IMR-90 (cell line): Measurements from ENCODE around the gene RNF213. TPM values are rescaled to one million over a fixed set of nuclear protein-coding genes. Genes with fewer than 3 reads are reported as not detected.
"Not testable (repeated sequence)": the region's sequence is repeated elsewhere in the genome, so short reads cannot be mapped to it uniquely, and the experiment has no call there.

ENCODE experiments used
- ATAC-seq: fragments of 200-7000 bp; cut with Tn5 transposase; 2 replicates; pipeline ENCODE4 v1.9.1; 2020; ENCODE audit warnings: low read depth, mild to moderate bottlenecking, moderate library complexity
- BruUV-seq: library from RNA; stranded (reverse); fragments of 400-500 nt; replicated peaks from 2 replicates; lab custom pipeline; 2021; lab: Mats Ljungman, UMichigan
- CTCF ChIA-PET: fragments of 300-600 bp; formaldehyde crosslinking; extraction: SDS; loops from one replicate; lab custom pipeline; 2021; ENCODE audit warnings: antibody characterized with exemption; lab: Yijun Ruan, JAX
- POLR2A ChIA-PET: fragments of 300-600 bp; sonication (Branson Sonifier 250); formaldehyde crosslinking; loops from one replicate; lab custom pipeline; 2022; ENCODE audit warnings: antibody characterized with exemption; ENCODE audit not compliant: unreplicated experiment; lab: Charles Lee
- DNase-seq: peaks from one replicate; pipeline ENCODE4 v3.0.0; 2013
- H2AFZ ChIP-seq: replicated peaks from 2 replicates; pipeline ENCODE3; 2013; ENCODE audit warnings: low read length, mild to moderate bottlenecking; ENCODE audit not compliant: poor library complexity
- H2AK5ac ChIP-seq: 2 replicates; pipeline ENCODE4 v1.6.1; 2013; ENCODE audit warnings: low read depth, low read length, inconsistent platforms
- H2AK9ac ChIP-seq: replicated peaks from 2 replicates; pipeline ENCODE3; 2013; ENCODE audit warnings: mild to moderate bottlenecking, low read depth, low read length, moderate library complexity; ENCODE audit not compliant: poor library complexity
- H2BK120ac ChIP-seq: 2 replicates; pipeline ENCODE4 v1.6.1; 2013; ENCODE audit warnings: low read depth, low read length, inconsistent platforms
- H2BK15ac ChIP-seq: 3 replicates; pipeline ENCODE4 v1.6.1; 2013; ENCODE audit warnings: low read depth, low read length, inconsistent platforms
- H2BK20ac ChIP-seq: 2 replicates; pipeline ENCODE4 v1.6.1; 2013; ENCODE audit warnings: low read depth, mild to moderate bottlenecking, inconsistent platforms, low read length, moderate library complexity
- H2BK5ac ChIP-seq: 2 replicates; pipeline ENCODE4 v1.6.1; 2013; ENCODE audit warnings: mild to moderate bottlenecking, low read depth, low read length, inconsistent platforms; ENCODE audit not compliant: poor library complexity, severe bottlenecking
- H3K14ac ChIP-seq: replicated peaks from 2 replicates; pipeline ENCODE4 v1.6.1; 2013; ENCODE audit warnings: low read depth, low read length, inconsistent platforms
- H3K18ac ChIP-seq: 2 replicates; pipeline ENCODE4 v1.6.1; 2013; ENCODE audit warnings: low read depth, low read length, control low read depth
- H3K23ac ChIP-seq: 2 replicates; pipeline ENCODE4 v1.6.1; 2013; ENCODE audit warnings: low read depth, low read length, inconsistent platforms
- H3K27ac ChIP-seq: 2 replicates; pipeline ENCODE4 v1.5.1; 2013; ENCODE audit warnings: mild to moderate bottlenecking, control low read depth, low read length; ENCODE audit not compliant: insufficient read depth
- H3K27me3 ChIP-seq: 2 replicates; pipeline ENCODE4 v1.6.1; 2013; ENCODE audit warnings: low read length; ENCODE audit not compliant: control insufficient read depth, insufficient read depth
- H3K36me3 ChIP-seq: 2 replicates; pipeline ENCODE4 v1.6.1; 2013; ENCODE audit warnings: low read length, mixed read lengths; ENCODE audit not compliant: control insufficient read depth, insufficient read depth
- H3K4ac ChIP-seq: 2 replicates; pipeline ENCODE4 v1.6.1; 2013; ENCODE audit warnings: low read depth, low read length, inconsistent platforms
- H3K4me1 ChIP-seq: 2 replicates; pipeline ENCODE4 v1.6.1; 2013; ENCODE audit warnings: low read length, mixed read lengths; ENCODE audit not compliant: control insufficient read depth, insufficient read depth
- H3K4me2 ChIP-seq: 2 replicates; pipeline ENCODE4 v1.6.1; 2013; ENCODE audit warnings: low read depth, mild to moderate bottlenecking, control low read depth, low read length, moderate library complexity
- H3K4me3 ChIP-seq: 2 replicates; pipeline ENCODE4 v1.5.1; 2013; ENCODE audit warnings: low read depth, mild to moderate bottlenecking, control low read depth, low read length, moderate library complexity; ENCODE audit not compliant: insufficient read depth
- H3K56ac ChIP-seq: 2 replicates; pipeline ENCODE4 v1.6.1; 2013; ENCODE audit warnings: low read length, inconsistent platforms; ENCODE audit not compliant: insufficient read depth; ENCODE audit errors: extremely low read depth
- H3K79me1 ChIP-seq, 2 experiments: 2 replicates each; pipeline ENCODE4 v1.6.1; 2013; ENCODE audit warnings: low read length in 2 of 2, inconsistent platforms in 1 of 2, low read depth in 1 of 2
- H3K9ac ChIP-seq: 2 replicates; pipeline ENCODE4 v1.6.1; 2013; ENCODE audit warnings: low read depth, low read length, control low read depth
- H3K9me1 ChIP-seq: 2 replicates; pipeline ENCODE4 v1.6.1; 2013; ENCODE audit warnings: low read length, inconsistent platforms; ENCODE audit not compliant: insufficient read depth
- H3K9me3 ChIP-seq: 2 replicates; pipeline ENCODE4 v1.6.1; 2013; ENCODE audit warnings: low read length; ENCODE audit not compliant: control insufficient read depth, insufficient read depth
- H4K20me1 ChIP-seq: 2 replicates; pipeline ENCODE4 v1.6.1; 2013; ENCODE audit warnings: low read length, inconsistent platforms; ENCODE audit not compliant: insufficient read depth
- H4K5ac ChIP-seq: 2 replicates; pipeline ENCODE4 v1.6.1; 2013; ENCODE audit warnings: mild to moderate bottlenecking, low read depth, low read length, control low read depth
- H4K8ac ChIP-seq, 2 experiments: 2 replicates each; pipeline ENCODE4 v1.6.1; 2013; ENCODE audit warnings: low read depth in 2 of 2, low read length in 2 of 2, control low read depth in 1 of 2, inconsistent platforms in 1 of 2
- H4K91ac ChIP-seq: 2 replicates; pipeline ENCODE4 v1.6.1; 2013; ENCODE audit warnings: low read depth, low read length, inconsistent platforms; ENCODE audit not compliant: insufficient read depth
- CEBPB ChIP-seq: IDR thresholded peaks from 2 replicates; pipeline ENCODE4 v1.6.1; 2012; ENCODE audit warnings: low read depth, low read length, improper control_type of control experiment
- WGBS, 2 experiments: methylation state at CpG; one replicate each; pipeline versions ENCODE4 v1.1.5 to v1.1.7; 2013; ENCODE audit warnings: missing lambda C conversion rate in 2 of 2; ENCODE audit not compliant: insufficient read length in 1 of 2; ENCODE audit errors: extremely low coverage in 2 of 2; 5-methylcytosine and 5-hydroxymethylcytosine counted together
- dilution Hi-C: fragments of 300-500 bp; cut with HindIII; formaldehyde crosslinking; loops from one replicate; pipeline ENCODE4 v1.14.3; 2018; ENCODE audit warnings: low sequenced_read_pairs; ENCODE audit not compliant: unreplicated experiment
- in situ Hi-C: fragments of 300-500 bp; cut with MboI; formaldehyde crosslinking; loops from 3 replicates; pipeline ENCODE4 v1.14.3; 2019; ENCODE audit warnings: low sequenced_read_pairs, inconsistent platforms, mixed read lengths
- intact Hi-C: fragments of 100-400 bp; cut with micrococcal nuclease; formaldehyde crosslinking; loops from 2 replicates; pipeline ENCODE4 v1.10.0; 2022
- polyA plus RNA-seq, 3 experiments: library from polyadenylated mRNA; depleted of rRNA; stranded (reverse); fragments of >200 nt; gene quantifications; 2 replicates each; pipeline ENCODE4 v1.2.3, GENCODE V29; 2012; ENCODE audit warnings: low replicate concordance in 1 of 3
- total RNA-seq: library from RNA; depleted of rRNA; stranded (reverse); fragments of >200 nt; gene quantifications from 2 replicates; pipeline ENCODE4 v1.2.3, GENCODE V29; 2012

Gene RNF213
- total and polyA plus RNA-seq, 2 of the 4 experiments (the other 2 are of a cell fraction), result 23.4 to 36.0 TPM

DNA sequence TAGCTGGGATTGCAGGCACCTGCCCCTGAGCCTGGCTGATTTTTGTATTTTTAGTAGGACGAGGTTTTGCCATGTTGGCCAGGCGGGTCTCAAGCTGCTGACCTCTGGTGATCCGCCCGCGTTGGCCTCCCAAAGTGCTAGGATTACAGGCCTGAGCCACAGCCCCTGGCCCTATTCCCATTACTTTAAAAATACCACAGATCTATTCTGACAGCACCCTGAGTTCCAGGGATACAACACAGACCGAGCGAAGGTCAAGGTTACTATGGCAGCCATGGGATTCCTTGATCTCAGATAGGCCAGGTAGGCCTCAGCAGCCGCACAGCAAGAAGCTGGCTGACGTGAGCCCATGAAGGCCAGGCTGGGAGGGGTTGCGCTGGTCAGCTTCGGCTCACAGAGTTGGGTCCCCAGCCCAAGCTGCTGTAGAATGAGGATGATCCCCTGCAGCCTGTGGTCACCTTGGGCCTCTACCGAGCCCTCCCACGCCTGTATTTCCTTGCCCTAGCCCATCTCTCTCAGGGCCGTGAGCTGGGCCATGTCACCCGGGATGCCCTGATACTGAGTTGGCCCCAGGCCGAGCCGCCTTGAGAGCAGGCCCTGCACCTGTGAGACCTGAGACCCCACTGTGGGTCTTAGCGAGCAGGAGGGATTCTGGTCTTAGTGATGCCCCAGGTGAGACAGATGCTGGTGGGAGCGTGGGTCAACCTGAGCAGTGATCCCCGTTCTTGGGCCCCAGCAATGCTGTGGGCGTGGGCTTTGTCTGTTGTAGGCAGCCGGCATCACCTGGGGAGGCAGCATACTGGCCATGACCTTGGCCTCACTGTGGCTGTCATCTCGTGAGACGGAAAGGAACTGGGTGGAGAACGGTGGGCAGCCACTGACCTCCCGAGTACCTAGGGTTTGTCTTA, 16.9 kb upstream of the RNF213 start:
- no TSS peak for BruUV-seq
- Histone ChIP-seq H3K14ac (no peak overlapping the region), H2AFZ (no peak overlapping the region), H2AK9ac (peak overlapping the region; percentile 55), H2BK5ac (no peak overlapping the region), H3K4me2 (no peak overlapping the region), H4K91ac (no peak overlapping the region), H4K5ac (no peak overlapping the region), H3K79me1 (no peaks in the 10 kb centered on the region), H4K20me1 (no peaks in the 10 kb centered on the region), H4K8ac (no peak overlapping the region), H3K27me3 (no peaks in the 10 kb centered on the region), H2BK120ac (no peak overlapping the region), H3K4me1 (no peaks in the 10 kb centered on the region), H3K18ac (no peak overlapping the region), H3K4me3 (no peak overlapping the region), H3K27ac (no peak overlapping the region), H3K9me3 (no peaks in the 10 kb centered on the region), H3K9me1 (0 out of 2 replicates have a peak, but pooled peaks cover 2% of the 10 kb centered on the region), H3K9ac (no peak overlapping the region), H3K4ac (no peak overlapping the region), H2BK20ac (no peak overlapping the region), H3K36me3 (peaks cover 48% of the 10 kb centered on the region), H2AK5ac (0 out of 2 replicates have a peak overlapping the region, but pooled peaks have one; percentile 8), H3K56ac (no peak overlapping the region), H3K23ac (no peak overlapping the region), H2BK15ac (no peak overlapping the region)
- ATAC-seq (no peak), DNase-seq (no peak)
- dilution Hi-C loops (no loop called here), in situ Hi-C loops (no loop called here), intact Hi-C loops (no loop called here)
- ChIA-PET CTCF (no interaction called here), POLR2A (no interaction called here)
- no peak for TF ChIP-seq CEBPB
- 99% methylated on average over 8 of the region's 26 CpGs; no CpG with 5 or more reads in 1 of the 2 experiments for WGBS, 2 experiments

DNA sequence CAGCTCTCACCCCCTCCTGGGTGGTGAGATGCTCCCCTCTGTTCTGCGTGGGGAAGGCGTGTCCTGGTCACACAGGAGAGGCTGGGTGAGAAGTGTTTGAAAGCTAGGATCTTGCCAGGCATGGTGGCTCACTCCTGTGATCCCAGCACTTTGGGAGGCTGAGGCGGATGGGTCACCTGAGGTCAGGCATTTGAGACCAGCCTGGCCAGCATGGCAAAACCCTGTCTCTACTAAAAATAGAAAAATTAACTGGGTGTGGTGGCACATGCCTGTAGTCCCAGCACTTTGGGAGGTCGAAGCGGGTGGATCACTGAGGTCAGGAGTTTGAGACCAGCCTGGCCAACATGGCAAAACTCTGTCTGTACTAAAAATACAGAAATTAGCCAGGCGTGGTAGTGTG, 16.2 kb upstream of the RNF213 start:
- in situ Hi-C loops, H3K9ac ChIP-seq, CTCF ChIA-PET, H2AFZ ChIP-seq, H3K9me3 ChIP-seq, H3K4ac ChIP-seq, dilution Hi-C loops, H2BK5ac ChIP-seq, intact Hi-C loops, H3K4me3 ChIP-seq, H3K23ac ChIP-seq, H3K14ac ChIP-seq, BruUV-seq, POLR2A ChIA-PET, H3K27ac ChIP-seq, ATAC-seq, H4K20me1 ChIP-seq, H2AK5ac ChIP-seq, H3K27me3 ChIP-seq, H3K56ac ChIP-seq, H3K4me2 ChIP-seq, H3K79me1 ChIP-seq, H2BK120ac ChIP-seq, H2BK15ac ChIP-seq, H2AK9ac ChIP-seq, H3K9me1 ChIP-seq, H3K4me1 ChIP-seq, DNase-seq, H3K18ac ChIP-seq, H4K91ac ChIP-seq, H4K8ac ChIP-seq, H2BK20ac ChIP-seq, H4K5ac ChIP-seq: not testable (repeated sequence)
- peaks cover 51% of the 10 kb centered on the region for H3K36me3 ChIP-seq
- WGBS, 2 experiments, result 80% methylated on average over 1 of the region's 6 CpGs; no CpG with 5 or more reads in 1 of the 2 experiments
